MM.1S (cell line): ENCODE measurements around the gene HCFC2.
"Not testable (repeated sequence)": the region's sequence is repeated elsewhere in the genome, so short reads cannot be mapped to it uniquely, and the experiment has no call there.

ENCODE experiments used
- DNase-seq: peaks from one replicate; pipeline ENCODE4 v3.0.0-alpha.2; 2015
- H2AFZ ChIP-seq: fragments of 300-600 bp; sonication (generic); 2 replicates; pipeline ENCODE4 v1.6.0; 2016; ENCODE audit warnings: antibody characterized with exemption, low read length
- H3F3A ChIP-seq: fragments of 300-600 bp; sonication (generic); 2 replicates; pipeline ENCODE4 v1.6.1; 2016; ENCODE audit warnings: mild to moderate bottlenecking, antibody characterized with exemption, low read length, moderate library complexity, mixed read lengths; ENCODE audit not compliant: insufficient read depth
- H3K27ac ChIP-seq: fragments of 300-600 bp; sonication (generic); 2 replicates; pipeline ENCODE4 v1.5.1; 2016; ENCODE audit warnings: mild to moderate bottlenecking, low read length
- H3K27me3 ChIP-seq: fragments of 300-600 bp; sonication (generic); replicated peaks from 2 replicates; pipeline ENCODE4 v1.6.0; 2016; ENCODE audit warnings: low read length; ENCODE audit not compliant: insufficient read depth
- H3K36me3 ChIP-seq: fragments of 300-600 bp; sonication (generic); replicated peaks from 2 replicates; pipeline ENCODE4 v1.6.1; 2016; ENCODE audit warnings: mild to moderate bottlenecking, low read length, mixed read lengths; ENCODE audit not compliant: insufficient read depth
- H3K4me1 ChIP-seq: fragments of 300-600 bp; sonication (generic); 2 replicates; pipeline ENCODE4 v1.6.1; 2016; ENCODE audit warnings: low read length, mixed read lengths
- H3K4me2 ChIP-seq: fragments of 300-600 bp; sonication (generic); 2 replicates; pipeline ENCODE4 v1.6.0; 2016; ENCODE audit warnings: low read depth, low read length
- H3K4me3 ChIP-seq: fragments of 300-600 bp; sonication (generic); 2 replicates; pipeline ENCODE4 v1.5.1; 2016; ENCODE audit warnings: low read length, mixed read lengths
- H3K79me2 ChIP-seq: fragments of 300-600 bp; sonication (generic); 2 replicates; pipeline ENCODE4 v1.6.1; 2016; ENCODE audit warnings: mixed run types, low read length, mixed read lengths
- H3K9ac ChIP-seq: fragments of 300-600 bp; sonication (generic); 2 replicates; pipeline ENCODE4 v1.6.1; 2016; ENCODE audit warnings: low read length, mixed read lengths
- H3K9me2 ChIP-seq: fragments of 300-600 bp; sonication (generic); replicated peaks from 2 replicates; pipeline ENCODE4 v1.6.1; 2016; ENCODE audit warnings: mild to moderate bottlenecking, low read length, mixed read lengths; ENCODE audit not compliant: insufficient read depth
- H3K9me3 ChIP-seq: fragments of 300-600 bp; sonication (generic); replicated peaks from 2 replicates; pipeline ENCODE4 v1.6.1; 2016; ENCODE audit warnings: mild to moderate bottlenecking, low read length, mixed read lengths; ENCODE audit not compliant: insufficient read depth
- H4K20me1 ChIP-seq: fragments of 300-600 bp; sonication (generic); 2 replicates; pipeline ENCODE4 v1.6.1; 2016; ENCODE audit warnings: mild to moderate bottlenecking, low read length, moderate library complexity, mixed read lengths; ENCODE audit not compliant: insufficient read depth
- CTCF ChIP-seq: fragments of 300-600 bp; sonication (generic); IDR thresholded peaks from 2 replicates; pipeline ENCODE4 v1.5.1; 2016; ENCODE audit warnings: antibody characterized with exemption, low read length, mixed read lengths
- EZH2 ChIP-seq: fragments of 300-600 bp; sonication (generic); optimal IDR thresholded peaks from 2 replicates; pipeline ENCODE3; 2017; ENCODE audit warnings: low read depth, mild to moderate bottlenecking, antibody characterized with exemption, low read length, mixed read lengths
- EZH2phosphoT487 ChIP-seq: fragments of 300-600 bp; sonication (generic); IDR thresholded peaks from 2 replicates; pipeline ENCODE4 v1.6.1; 2018; ENCODE audit warnings: antibody characterized with exemption, low read length

The HCFC2 gene

GRCh38 chr12:104106965-104107364 is 42.6 kb downstream of the HCFC2 start:
- no peaks in the 10 kb centered on the region for H3K9me2 ChIP-seq
- no peak overlapping the region for H2AFZ ChIP-seq
- DNase-seq, result no peak
- H3F3A ChIP-seq, result no peaks in the 10 kb centered on the region
- H3K36me3 ChIP-seq, result no peaks in the 10 kb centered on the region
- no peaks in the 10 kb centered on the region for H3K27me3 ChIP-seq
- H3K4me2 ChIP-seq, result no peak overlapping the region
- no peaks in the 10 kb centered on the region for H3K4me1 ChIP-seq
- H3K4me3 ChIP-seq, result no peak overlapping the region
- no peaks in the 10 kb centered on the region; the same call in 1 of the 2 replicates for H3K79me2 ChIP-seq
- H3K27ac ChIP-seq, result no peak overlapping the region
- H3K9ac ChIP-seq, result no peak overlapping the region
- H4K20me1 ChIP-seq, result no peaks in the 10 kb centered on the region
- H3K9me3 ChIP-seq, result no peaks in the 10 kb centered on the region
- TF ChIP-seq EZH2, result no peak
- TF ChIP-seq EZH2phosphoT487, result no peak
- TF ChIP-seq CTCF, result no peak

GRCh38 chr12:104108755-104109445 is 44.6 kb downstream of the HCFC2 start:
- Histone ChIP-seq H2AFZ (no peak overlapping the region), H3K9ac (no peak overlapping the region), H3K79me2 (no peaks in the 10 kb centered on the region; the same call in 1 of the 2 replicates), H3K27me3 (no peaks in the 10 kb centered on the region), H3K4me1 (no peaks in the 10 kb centered on the region), H3K4me3 (no peak overlapping the region), H3K9me2 (no peaks in the 10 kb centered on the region), H3K4me2 (no peak overlapping the region), H3F3A (no peaks in the 10 kb centered on the region), H3K36me3 (no peaks in the 10 kb centered on the region), H3K9me3 (no peaks in the 10 kb centered on the region), H3K27ac (no peak overlapping the region), H4K20me1 (no peaks in the 10 kb centered on the region)
- DNase-seq, result peak; percentile 76
- TF ChIP-seq EZH2 (no peak), EZH2phosphoT487 (no peak), CTCF (peak; percentile 91)

- Histone ChIP-seq H3K9me2 (no peaks in the 10 kb centered on the region), H3K4me3 (no peak overlapping the region), H3K36me3 (no peaks in the 10 kb centered on the region), H3F3A (no peaks in the 10 kb centered on the region), H3K4me1 (no peaks in the 10 kb centered on the region), H2AFZ (no peak overlapping the region), H4K20me1 (no peaks in the 10 kb centered on the region), H3K27ac (no peak overlapping the region), H3K4me2 (no peak overlapping the region), H3K9ac (no peak overlapping the region), H3K27me3 (no peaks in the 10 kb centered on the region), H3K79me2 (no peaks in the 10 kb centered on the region; the same call in 1 of the 2 replicates), H3K9me3 (no peaks in the 10 kb centered on the region)
- DNase-seq, result no peak
- TF ChIP-seq EZH2phosphoT487 (no peak), EZH2 (no peak), CTCF (no peak)
Measured at GRCh38 chr12:104109446-104110271, 45.3 kb downstream of the HCFC2 start.

GRCh38 chr12:104114834-104115586 is 50.7 kb downstream of the HCFC2 start:
- H3K9ac ChIP-seq, H3F3A ChIP-seq, H3K79me2 ChIP-seq, H2AFZ ChIP-seq, H3K4me1 ChIP-seq, H3K27me3 ChIP-seq, H4K20me1 ChIP-seq, H3K27ac ChIP-seq, H3K4me3 ChIP-seq, H3K36me3 ChIP-seq, DNase-seq, H3K9me2 ChIP-seq, H3K9me3 ChIP-seq, H3K4me2 ChIP-seq: not testable (repeated sequence)
